K562 (cell line): ENCODE measurements around the gene PHETA1. TPM values are rescaled to one million over a fixed set of nuclear protein-coding genes. Genes with fewer than 3 reads are reported as not detected.

Experiments
- ATAC-seq: fragments of 200-7000 bp; cut with Tn5 transposase; 3 replicates; pipeline ENCODE4 v1.9.1; 2020; ENCODE audit warnings: moderate library complexity
- BruUV-seq: library from RNA; stranded (reverse); fragments of 400-500 nt; replicated peaks from 2 replicates; lab custom pipeline; 2021; lab: Mats Ljungman, UMichigan
- CTCF ChIA-PET: fragments of 300-600 bp; formaldehyde crosslinking; extraction: SDS; loops from one replicate; lab custom pipeline; 2021; ENCODE audit warnings: low intra/inter-chr PET ratio; lab: Yijun Ruan, JAX
- POLR2A ChIA-PET: fragments of 300-600, 350-650 bp; sonication (Branson Sonifier 250); formaldehyde crosslinking; extraction: SDS; loops from one replicate; lab custom pipeline; 2021; ENCODE audit warnings: antibody characterized with exemption, inconsistent platforms; lab: Yijun Ruan, JAX
- DNase-seq, 4 experiments: peaks; one replicate each; pipeline versions ENCODE4 v3.0.0 to v3.0.0-alpha.2; 2011 to 2018; ENCODE audit warnings: low spot score in 3 of 4, mixed read lengths in 3 of 4; ENCODE audit errors: extremely low read depth in 1 of 4
- FAIRE-seq: peaks from 2 replicates; lab custom pipeline; 2011; peaks lifted over from hg19 to GRCh38; lab: Jason Lieb, UNC
- H2AFZ ChIP-seq: 2 replicates; pipeline ENCODE4 v1.6.0; 2011; ENCODE audit warnings: low read depth, low read length, control low read depth, inconsistent platforms
- H3K27ac ChIP-seq: fragments of 200-600 bp; 3 replicates; pipeline ENCODE4 v1.8.0; 2011; ENCODE audit warnings: low read depth, mild to moderate bottlenecking, control low read depth, inconsistent platforms, low read length, moderate library complexity, mixed read lengths; ENCODE audit errors: extremely low read depth
- H3K27me3 ChIP-seq, 2 experiments: fragments of 300-600 bp in 1 of 2; 2 replicates in 1 of 2; 3 replicates in 1 of 2; pipeline versions ENCODE4 v1.6.0 to v1.8.0; 2011; ENCODE audit warnings: inconsistent platforms in 2 of 2, low read length in 2 of 2, mild to moderate bottlenecking in 1 of 2, mixed read lengths in 1 of 2, moderate library complexity in 1 of 2; ENCODE audit not compliant: control insufficient read depth in 2 of 2, insufficient read depth in 2 of 2
- H3K36me3 ChIP-seq: fragments of 300-600 bp; 3 replicates; pipeline ENCODE4 v1.8.0; 2011; ENCODE audit warnings: mild to moderate bottlenecking, low read length, inconsistent platforms; ENCODE audit not compliant: control insufficient read depth, insufficient read depth
- H3K4me1 ChIP-seq, 2 experiments: fragments of 200-600 bp in 1 of 2; replicated peaks in 1 of 2; 2 replicates in 1 of 2; 3 replicates in 1 of 2; pipeline versions ENCODE4 v1.5.1 to v1.8.0; 2011; ENCODE audit warnings: inconsistent platforms in 2 of 2, low read length in 2 of 2, mild to moderate bottlenecking in 1 of 2, mixed read lengths in 1 of 2, moderate library complexity in 1 of 2; ENCODE audit not compliant: control insufficient read depth in 2 of 2, insufficient read depth in 2 of 2
- H3K4me2 ChIP-seq: 2 replicates; pipeline ENCODE4 v1.6.1; 2011; ENCODE audit warnings: low read length, control low read depth, inconsistent platforms, mixed read lengths; ENCODE audit not compliant: insufficient read depth
- H3K4me3 ChIP-seq: fragments of 200-600 bp; sonication (generic), shearing (Covaris generic); 2 replicates; pipeline ENCODE4 v1.5.1; 2016; ENCODE audit warnings: control low read depth, inconsistent platforms
- H3K79me2 ChIP-seq: fragments of 200-600 bp; 3 replicates; pipeline ENCODE4 v1.8.0; 2011; ENCODE audit warnings: low read length, inconsistent platforms; ENCODE audit not compliant: control insufficient read depth, insufficient read depth
- H3K9ac ChIP-seq, 2 experiments: 2 replicates each; pipeline versions ENCODE4 v1.6.0 to v1.6.1; 2011; ENCODE audit warnings: low read depth in 2 of 2, low read length in 2 of 2, control low read depth in 1 of 2, inconsistent platforms in 1 of 2, mild to moderate bottlenecking in 1 of 2, mixed read lengths in 1 of 2; ENCODE audit not compliant: insufficient read depth in 1 of 2
- H3K9me1 ChIP-seq: one replicate; pipeline ENCODE4 v1.6.0; 2011; ENCODE audit warnings: inconsistent platforms, mild to moderate bottlenecking, low read length, moderate library complexity; ENCODE audit not compliant: control insufficient read depth, insufficient read depth
- H3K9me3 ChIP-seq: replicated peaks from 2 replicates; pipeline ENCODE4 v1.5.1; 2011; ENCODE audit warnings: low read depth, low read length, inconsistent platforms; ENCODE audit not compliant: control insufficient read depth, insufficient read depth
- H4K20me1 ChIP-seq: replicated peaks from 2 replicates; pipeline ENCODE4 v1.6.1; 2011; ENCODE audit warnings: low read length, inconsistent platforms, mixed read lengths; ENCODE audit not compliant: control insufficient read depth, insufficient read depth
- CBFA2T2 ChIP-seq: fragments of 450-650 bp; conservative IDR thresholded peaks from 2 replicates; pipeline ENCODE4 v1.6.1; 2017; ENCODE audit warnings: mild to moderate bottlenecking
- DMBX1 ChIP-seq: fragments of 250-450 bp; sonication (Bioruptor Pico); IDR thresholded peaks from 2 replicates; pipeline ENCODE4 v1.8.0; 2022; ENCODE audit warnings: inconsistent platforms, mild to moderate bottlenecking, moderate library complexity, borderline replicate concordance
- ELF4 ChIP-seq: fragments of 450-650 bp; formaldehyde crosslinking; IDR thresholded peaks from 2 replicates; pipeline ENCODE4 v1.4.0; 2022; ENCODE audit warnings: missing genetic modification characterization
- ETS2 ChIP-seq: IDR thresholded peaks from 2 replicates; pipeline ENCODE4 v1.6.1; 2016; ENCODE audit warnings: borderline replicate concordance, missing genetic modification characterization, mild to moderate bottlenecking, moderate library complexity, missing compliant biosample characterization; ENCODE audit not compliant: poor library complexity, severe bottlenecking
- FOS ChIP-seq: IDR thresholded peaks from 3 replicates; pipeline ENCODE4 v1.6.1; 2011; ENCODE audit not compliant: insufficient read length; ENCODE audit errors: extremely low read depth
- FUS ChIP-seq: fragments of 200-400 bp; formaldehyde crosslinking; optimal IDR thresholded peaks from 2 replicates; pipeline ENCODE3; 2017; ENCODE audit warnings: low read depth, low read length
- GATA2 ChIP-seq: sonication (generic); formaldehyde crosslinking; IDR thresholded peaks from 2 replicates; pipeline ENCODE4 v1.4.0; 2020; ENCODE audit warnings: mild to moderate bottlenecking, missing genetic modification reagents
- HNRNPLL ChIP-seq: fragments of 200-400 bp; formaldehyde crosslinking; IDR thresholded peaks from 2 replicates; pipeline ENCODE4 v1.6.1; 2017; ENCODE audit warnings: low read length, low read depth, mild to moderate bottlenecking; ENCODE audit not compliant: poor library complexity, severe bottlenecking
- KAT2B ChIP-seq: IDR thresholded peaks from one replicate; pipeline ENCODE4 v1.6.1; 2012; ENCODE audit warnings: low read depth, mild to moderate bottlenecking, control low read depth, inconsistent platforms, low read length, moderate library complexity
- MCM7 ChIP-seq, 2 experiments: fragments of 450-650 bp; IDR thresholded peaks; 2 replicates each; pipeline ENCODE4 v1.6.1; 2016 to 2018
- RCOR1 ChIP-seq, 2 experiments: IDR thresholded peaks; 2 replicates each; pipeline ENCODE4 v1.6.1; 2012; ENCODE audit warnings: low read depth in 2 of 2, low read length in 2 of 2, borderline replicate concordance in 1 of 2, improper control_type of control experiment in 1 of 2
- ZNF274 ChIP-seq: IDR thresholded peaks from 2 replicates; pipeline ENCODE4 v1.6.1; 2011; ENCODE audit warnings: low read depth, mild to moderate bottlenecking, low read length, moderate library complexity, borderline replicate concordance
- ZNF324 ChIP-seq: fragments of 250-450 bp; sonication (Bioruptor Pico); IDR thresholded peaks from 2 replicates; pipeline ENCODE4 v1.4.0; 2020; ENCODE audit warnings: mild to moderate bottlenecking
- ZNF41 ChIP-seq: fragments of 250-450 bp; sonication (Bioruptor Pico); conservative IDR thresholded peaks from 2 replicates; pipeline ENCODE4 v1.4.0; 2020; ENCODE audit warnings: mild to moderate bottlenecking
- WGBS: fragments of 100-300 bp; shearing (Covaris generic); methylation state at CpG from one replicate; pipeline ENCODE4 v1.1.6; 2016; ENCODE audit warnings: low coverage, mixed read lengths; ENCODE audit not compliant: insufficient coverage; ENCODE audit errors: missing lambda C conversion rate; 5-methylcytosine and 5-hydroxymethylcytosine counted together
- in situ Hi-C: fragments of 300-500 bp; cut with MboI; formaldehyde crosslinking; loops from 4 replicates; pipeline ENCODE4 v1.15.0; 2018; ENCODE audit warnings: inconsistent platforms, mixed read lengths
- intact Hi-C: fragments of 100-400 bp; cut with micrococcal nuclease; formaldehyde crosslinking; loops from 2 replicates; pipeline ENCODE4 v1.14.2; 2022
- polyA plus RNA-seq, 8 experiments: library from polyadenylated mRNA; depleted of rRNA in 4 of 8; stranded (reverse) in 5 of 8; unstranded in 3 of 8; fragments of >200 nt; fragmentation: Nextera tagmentation in 2 of 8; fragmentation: Illumina TruSeq in 1 of 8; extraction: Ambion mirVana in 2 of 8; extraction: Trizol in 1 of 8; gene quantifications; 2 replicates each; pipeline versions ENCODE4 v1.2.1 to v1.2.3, GENCODE V29; 2011 to 2014; ENCODE audit warnings: inconsistent platforms in 1 of 8, missing spikeins in 1 of 8
- total RNA-seq, 7 experiments: library from RNA; depleted of rRNA in 6 of 7; stranded (reverse); fragments of >200 nt in 6 of 7; fragmentation: Illumina TruSeq in 2 of 7; extraction: Trizol in 2 of 7; gene quantifications; 2 replicates each; pipeline versions ENCODE4 v1.2.1 to v1.2.3, GENCODE V29; 2011 to 2021; ENCODE audit warnings: low replicate concordance in 1 of 7

PHETA1 gene
- total and polyA plus RNA-seq, 9 of the 15 experiments (the other 6 are each of a cell fraction or from before 2014, with no cell fraction given): 0.03 to 12.4 (median 3.0) TPM

- Histone ChIP-seq H3K9ac (no peak overlapping the region), H3K4me3 (no peak overlapping the region), H3K79me2 (no peaks in the 10 kb centered on the region), H3K27me3 (peaks cover 34 to 59% of the 10 kb centered on the region in 2 experiments; a peak in 4 of 5 replicates), H4K20me1 (no peaks in the 10 kb centered on the region), H3K9me3 (no peaks in the 10 kb centered on the region), H3K27ac (no peak overlapping the region), H2AFZ (no peak overlapping the region), H3K9me1 (no peaks in the 10 kb centered on the region), H3K4me1 (no peaks in the 10 kb centered on the region; a peak in 1 of 5 replicates), H3K36me3 (no peaks in the 10 kb centered on the region), H3K4me2 (no peak overlapping the region)
- BruUV-seq: no TSS peak
- no peak for ATAC-seq
- no peak for FAIRE-seq
- intact Hi-C loops: loop anchor here (10.0 kb wide), 2 partner anchors 197 to 347 kb away; partner anchors contain the start of genes ACAD10 and BRAP
- POLR2A ChIA-PET: interaction anchor here (0.6 to 1.2 kb wide), 2 partner anchors 13 to 235 kb away, joined by 4 to 5 read pairs; no protein-coding TSS in a partner anchor
- DNase-seq: no peak
- WGBS: 14% methylated on average over 11 of the region's 12 CpGs
- CTCF ChIA-PET: interaction anchor here (0.6 kb wide), 1 partner anchor 230 kb away, joined by 3 read pairs; no protein-coding TSS in a partner anchor
- in situ Hi-C loops: loop anchor here (10.0 kb wide), 1 partner anchor 337 kb away; no protein-coding TSS in a partner anchor
- TF ChIP-seq FUS (no peak), ZNF41 (CRISPR knock-in tag) (no peak), GATA2 (CRISPR knock-in tag) (no peak), ZNF324 (CRISPR knock-in tag) (no peak), MCM7 (IDR thresholded peaks at IDR 0.05) (no peak), RCOR1 (IDR thresholded peaks at IDR 0.05; ENCODE audit: borderline replicate concordance in 1 of 2, low read depth in 2 of 2, low read length in 2 of 2) (no peak), HNRNPLL (no peak), ETS2 (tag) (no peak), CBFA2T2 (no peak), ZNF274 (no peak), FOS (no peak), ELF4 (CRISPR knock-in tag) (no peak), DMBX1 (CRISPR knock-in tag) (no peak), KAT2B (no peak)
These were observed 30.8 kb downstream of the PHETA1 start for GRCh38 chr12:111338096-111338495.
